Measurements from ENCODE around the gene PRR14. TPM values are rescaled to one million over a fixed set of nuclear protein-coding genes. Genes with fewer than 3 reads are reported as not detected.

The PRR14 gene
- total and polyA plus RNA-seq, 2 donors (not counting 1 experiment from before 2014, with no cell fraction given), result 2.5 to 6.6 TPM

GRCh38 chr16:30603945-30604315 is 46.8 kb upstream of the PRR14 start:
- Histone ChIP-seq H3K27ac (ENCODE audit: insufficient read depth, low read length) (no peak overlapping the region), H3K4me1 (ENCODE audit: control insufficient read depth, extremely low read depth, insufficient read depth, low read length) (peaks cover 6% of the 10 kb centered on the region), H3K4me3 (replicated peaks in 1 of 4; ENCODE audit: control extremely low read depth in 1 of 4, insufficient read depth in 1 of 4, low read depth in 3 of 4, low read length in 4 of 4) (no peak overlapping the region), H3K9me3 (ENCODE audit: control insufficient read depth, insufficient read depth, low read depth, low read length) (no peaks in the 10 kb centered on the region), H3K9ac (ENCODE audit: insufficient read depth, low read length) (no peak overlapping the region), H3K36me3 (ENCODE audit: control insufficient read depth, insufficient read depth, low read length) (peaks cover 12% of the 10 kb centered on the region), H4K20me1 (ENCODE audit: control insufficient read depth, extremely low read depth, insufficient read depth, low read length) (no peaks in the 10 kb centered on the region), H3K4me2 (ENCODE audit: extremely low read depth, insufficient read depth, low read length) (no peak overlapping the region), H2AFZ (ENCODE audit: low read length) (no peak overlapping the region), H3K27me3 (ENCODE audit: control insufficient read depth, insufficient read depth, low read length) (no peaks in the 10 kb centered on the region), H3K79me2 (ENCODE audit: control insufficient read depth, insufficient read depth, low read length) (no peaks in the 10 kb centered on the region)
- no peak for TF ChIP-seq CTCF (conservative IDR thresholded peaks at IDR 0.05 in 1 of 2, IDR thresholded peaks at IDR 0.05 in 1 of 2; ENCODE audit: low read depth in 1 of 2, low read length in 2 of 2)
- TF ChIP-seq EZH2 (IDR thresholded peaks at IDR 0.05; ENCODE audit: low read length, missing control alignments), result no peak
- no peak for DNase-seq (ENCODE audit: low read depth in 2 of 2)

GRCh38 chr16:30604316-30604947 is 46.3 kb upstream of the PRR14 start:
- TF ChIP-seq CTCF (conservative IDR thresholded peaks at IDR 0.05 in 1 of 2, IDR thresholded peaks at IDR 0.05 in 1 of 2; ENCODE audit: low read depth in 1 of 2, low read length in 2 of 2) (no peak), EZH2 (IDR thresholded peaks at IDR 0.05; ENCODE audit: low read length, missing control alignments) (no peak)
- DNase-seq (ENCODE audit: low read depth in 2 of 2), result no peak
- no peaks in the 10 kb centered on the region for H4K20me1 ChIP-seq (ENCODE audit: control insufficient read depth, extremely low read depth, insufficient read depth, low read length)
- H3K27ac ChIP-seq (ENCODE audit: insufficient read depth, low read length), result no peak overlapping the region
- H3K4me2 ChIP-seq (ENCODE audit: extremely low read depth, insufficient read depth, low read length), result no peak overlapping the region
- H3K36me3 ChIP-seq (ENCODE audit: control insufficient read depth, insufficient read depth, low read length), result peaks cover 12% of the 10 kb centered on the region
- no peak overlapping the region for H3K4me3 ChIP-seq (replicated peaks in 1 of 4; ENCODE audit: control extremely low read depth in 1 of 4, insufficient read depth in 1 of 4, low read depth in 3 of 4, low read length in 4 of 4)
- no peaks in the 10 kb centered on the region for H3K27me3 ChIP-seq (ENCODE audit: control insufficient read depth, insufficient read depth, low read length)
- peaks cover 6% of the 10 kb centered on the region for H3K4me1 ChIP-seq (ENCODE audit: control insufficient read depth, extremely low read depth, insufficient read depth, low read length)
- no peaks in the 10 kb centered on the region for H3K9me3 ChIP-seq (ENCODE audit: control insufficient read depth, insufficient read depth, low read depth, low read length)
- H3K79me2 ChIP-seq (ENCODE audit: control insufficient read depth, insufficient read depth, low read length), result no peaks in the 10 kb centered on the region
- H3K9ac ChIP-seq (ENCODE audit: insufficient read depth, low read length), result no peak overlapping the region
- H2AFZ ChIP-seq (ENCODE audit: low read length), result no peak overlapping the region

- Histone ChIP-seq H3K4me3 (replicated peaks in 1 of 4; ENCODE audit: control extremely low read depth in 1 of 4, insufficient read depth in 1 of 4, low read depth in 3 of 4, low read length in 4 of 4) (no peak overlapping the region), H3K4me1 (ENCODE audit: control insufficient read depth, extremely low read depth, insufficient read depth, low read length) (peaks cover 6% of the 10 kb centered on the region), H3K9ac (ENCODE audit: insufficient read depth, low read length) (no peak overlapping the region), H2AFZ (ENCODE audit: low read length) (no peak overlapping the region), H3K36me3 (ENCODE audit: control insufficient read depth, insufficient read depth, low read length) (peaks cover 12% of the 10 kb centered on the region), H3K9me3 (ENCODE audit: control insufficient read depth, insufficient read depth, low read depth, low read length) (no peaks in the 10 kb centered on the region), H4K20me1 (ENCODE audit: control insufficient read depth, extremely low read depth, insufficient read depth, low read length) (no peaks in the 10 kb centered on the region), H3K4me2 (ENCODE audit: extremely low read depth, insufficient read depth, low read length) (no peak overlapping the region), H3K79me2 (ENCODE audit: control insufficient read depth, insufficient read depth, low read length) (no peaks in the 10 kb centered on the region), H3K27ac (ENCODE audit: insufficient read depth, low read length) (no peak overlapping the region), H3K27me3 (ENCODE audit: control insufficient read depth, insufficient read depth, low read length) (no peaks in the 10 kb centered on the region)
- TF ChIP-seq CTCF (conservative IDR thresholded peaks at IDR 0.05 in 1 of 2, IDR thresholded peaks at IDR 0.05 in 1 of 2; ENCODE audit: low read depth in 1 of 2, low read length in 2 of 2) (no peak), EZH2 (IDR thresholded peaks at IDR 0.05; ENCODE audit: low read length, missing control alignments) (no peak)
- no peak for DNase-seq (ENCODE audit: low read depth in 2 of 2)
Observed at GRCh38 chr16:30605158-30605557, 45.6 kb upstream of the PRR14 start.

All from fibroblast of lung (primary cell).